H9 (cell line): ENCODE data around the gene ACBD6. TPM values are rescaled to one million over a fixed set of nuclear protein-coding genes. Genes with fewer than 3 reads are reported as not detected.

ENCODE experiments used
- DNase-seq: peaks from one replicate; pipeline ENCODE4 v3.0.0-alpha.2; 2017
- H2AFZ ChIP-seq: one replicate; pipeline ENCODE4 v1.6.1; 2013; ENCODE audit warnings: mild to moderate bottlenecking, low read length, control low read depth, moderate library complexity
- H2AK5ac ChIP-seq: 2 replicates; pipeline ENCODE4 v1.6.1; 2013; ENCODE audit warnings: low read length, control low read depth, mixed read lengths; ENCODE audit not compliant: insufficient read length
- H2BK120ac ChIP-seq: one replicate; pipeline ENCODE4 v1.6.1; 2013; ENCODE audit warnings: low read depth, mild to moderate bottlenecking, low read length, control low read depth, inconsistent platforms; ENCODE audit not compliant: poor library complexity, severe bottlenecking
- H2BK12ac ChIP-seq: 2 replicates; pipeline ENCODE4 v1.6.1; 2013; ENCODE audit warnings: low read length, control low read depth, mixed read lengths, low read depth; ENCODE audit not compliant: insufficient read length
- H2BK15ac ChIP-seq: 2 replicates; pipeline ENCODE4 v1.6.1; 2013; ENCODE audit warnings: low read depth, low read length, control low read depth
- H2BK20ac ChIP-seq: one replicate; pipeline ENCODE4 v1.6.1; 2013; ENCODE audit warnings: low read depth, mild to moderate bottlenecking, low read length, control low read depth, inconsistent platforms; ENCODE audit not compliant: poor library complexity, severe bottlenecking
- H2BK5ac ChIP-seq: 2 replicates; pipeline ENCODE4 v1.6.1; 2013; ENCODE audit warnings: low read length, control low read depth, mixed read lengths; ENCODE audit not compliant: insufficient read length
- H3K14ac ChIP-seq: 2 replicates; pipeline ENCODE4 v1.6.1; 2013; ENCODE audit warnings: low read length, control low read depth; ENCODE audit not compliant: insufficient read depth
- H3K18ac ChIP-seq: 2 replicates; pipeline ENCODE4 v1.6.1; 2013; ENCODE audit warnings: low read depth, mild to moderate bottlenecking, mixed read lengths, low read length, control low read depth; ENCODE audit not compliant: insufficient read length
- H3K23ac ChIP-seq: 2 replicates; pipeline ENCODE4 v1.6.1; 2013; ENCODE audit warnings: low read length, control low read depth, mixed read lengths, low read depth; ENCODE audit not compliant: insufficient read length
- H3K23me2 ChIP-seq: 2 replicates; pipeline ENCODE4 v1.6.1; 2013; ENCODE audit warnings: low read depth, mild to moderate bottlenecking, mixed read lengths, low read length, control low read depth; ENCODE audit not compliant: insufficient read length, poor library complexity, severe bottlenecking
- H3K27ac ChIP-seq: 2 replicates; pipeline ENCODE4 v1.5.1; 2013; ENCODE audit warnings: low read length, control low read depth, mixed read lengths, low read depth; ENCODE audit not compliant: insufficient read length
- H3K27me3 ChIP-seq: 2 replicates; pipeline ENCODE4 v1.6.1; 2013; ENCODE audit warnings: low read length, control low read depth, inconsistent platforms; ENCODE audit not compliant: insufficient read depth
- H3K4ac ChIP-seq: 2 replicates; pipeline ENCODE4 v1.6.1; 2013; ENCODE audit warnings: low read depth, mild to moderate bottlenecking, control low read depth, inconsistent platforms, low read length, moderate library complexity
- H3K4me1 ChIP-seq: 2 replicates; pipeline ENCODE4 v1.6.1; 2013; ENCODE audit warnings: low read length, control low read depth, inconsistent platforms; ENCODE audit not compliant: insufficient read depth
- H3K4me2 ChIP-seq: 2 replicates; pipeline ENCODE4 v1.6.1; 2013; ENCODE audit warnings: low read length, control low read depth, mixed read lengths; ENCODE audit not compliant: insufficient read length, insufficient read depth
- H3K56ac ChIP-seq: 2 replicates; pipeline ENCODE4 v1.6.1; 2013; ENCODE audit warnings: low read depth, mild to moderate bottlenecking, mixed read lengths, low read length, control low read depth; ENCODE audit not compliant: insufficient read length
- H3K79me1 ChIP-seq: 2 replicates; pipeline ENCODE4 v1.6.1; 2013; ENCODE audit warnings: low read depth, mild to moderate bottlenecking, moderate library complexity, low read length, control low read depth, inconsistent platforms; ENCODE audit not compliant: insufficient read depth, poor library complexity, severe bottlenecking
- H3K79me2 ChIP-seq: 2 replicates; pipeline ENCODE4 v1.6.1; 2013; ENCODE audit warnings: low read length, control low read depth, inconsistent platforms; ENCODE audit not compliant: insufficient read depth
- H3K9ac ChIP-seq: 2 replicates; pipeline ENCODE4 v1.6.1; 2013; ENCODE audit warnings: low read length, control low read depth, mixed read lengths; ENCODE audit not compliant: insufficient read length; ENCODE audit errors: extremely low read depth
- H3K9me3 ChIP-seq: one replicate; pipeline ENCODE4 v1.6.1; 2013; ENCODE audit warnings: low read depth, low read length, inconsistent platforms; ENCODE audit not compliant: control insufficient read depth
- H3T11ph ChIP-seq: one replicate; pipeline ENCODE4 v1.6.1; 2013; ENCODE audit warnings: mild to moderate bottlenecking, low read length, control low read depth, inconsistent platforms
- H4K20me1 ChIP-seq: one replicate; pipeline ENCODE4 v1.6.1; 2013; ENCODE audit not compliant: control insufficient read depth, insufficient read length, insufficient read depth
- H4K5ac ChIP-seq: 2 replicates; pipeline ENCODE4 v1.6.1; 2013; ENCODE audit warnings: low read depth, mild to moderate bottlenecking, mixed read lengths, low read length, control low read depth; ENCODE audit not compliant: insufficient read length
- H4K8ac ChIP-seq: replicated peaks from 2 replicates; pipeline ENCODE4 v1.6.1; 2013; ENCODE audit warnings: low read length, control low read depth, mixed read lengths, low read depth; ENCODE audit not compliant: insufficient read length
- H4K91ac ChIP-seq: 2 replicates; pipeline ENCODE4 v1.6.1; 2013; ENCODE audit warnings: low read depth, mild to moderate bottlenecking, moderate library complexity, mixed read lengths, low read length, control low read depth; ENCODE audit not compliant: insufficient read length
- H3K27ac Mint-ChIP-seq, 3 experiments: 2 replicates in 2 of 3; 3 replicates in 1 of 3; pipeline ENCODE4 v1.8.0; 2020 to 2021; ENCODE audit warnings: mixed read lengths in 3 of 3, mild to moderate bottlenecking in 1 of 3, moderate library complexity in 1 of 3
- H3K27me3 Mint-ChIP-seq: 2 replicates; pipeline ENCODE4 v1.8.0; 2021; ENCODE audit warnings: low read depth, mild to moderate bottlenecking, moderate library complexity, mixed read lengths
- H3K36me3 Mint-ChIP-seq, 3 experiments: 2 replicates in 2 of 3; 3 replicates in 1 of 3; pipeline ENCODE4 v1.8.0; 2020 to 2021; ENCODE audit warnings: low read depth in 3 of 3, mixed read lengths in 3 of 3; ENCODE audit not compliant: insufficient read depth in 1 of 3
- H3K4me1 Mint-ChIP-seq, 2 experiments: 2 replicates each; pipeline ENCODE4 v1.8.0; 2020; ENCODE audit warnings: mixed read lengths in 2 of 2
- H3K4me3 Mint-ChIP-seq, 2 experiments: 2 replicates in 1 of 2; 3 replicates in 1 of 2; pipeline ENCODE4 v1.8.0; 2020 to 2021; ENCODE audit warnings: mild to moderate bottlenecking in 2 of 2, mixed read lengths in 2 of 2, moderate library complexity in 1 of 2
- H3K9me3 Mint-ChIP-seq, 2 experiments: 2 replicates in 1 of 2; 3 replicates in 1 of 2; pipeline ENCODE4 v1.8.0; 2020; ENCODE audit warnings: mild to moderate bottlenecking in 2 of 2, mixed read lengths in 2 of 2, moderate library complexity in 1 of 2
- CTCF ChIP-seq: fragments of 200-600 bp; sonication (generic); conservative IDR thresholded peaks from 3 replicates; pipeline ENCODE4 v1.8.0; 2021; ENCODE audit warnings: antibody characterized with exemption, mild to moderate bottlenecking
- WGBS: extraction: QIAGEN DNeasy Blood & Tissue Kit; methylation state at CpG from one replicate; pipeline ENCODE4 v1.1.7; 2013; ENCODE audit warnings: missing lambda C conversion rate, low lambda C conversion rate, mixed read lengths; ENCODE audit not compliant: insufficient read length; ENCODE audit errors: extremely low coverage; 5-methylcytosine and 5-hydroxymethylcytosine counted together
- total RNA-seq: library from RNA; stranded (reverse); gene quantifications from 2 replicates; pipeline ENCODE4 v1.2.1, GENCODE V29; 2021

The ACBD6 gene
- total RNA-seq, 1 experiment from 2014 or later = 51.4 TPM

GRCh38 chr1:180415985-180416633 lies 86.3 kb downstream of the ACBD6 start:
- Histone ChIP-seq H3K4me1 (no peaks in the 10 kb centered on the region), H4K5ac (no peak overlapping the region), H2BK12ac (no peak overlapping the region), H3K27ac (no peak overlapping the region), H4K8ac (no peak overlapping the region), H3K56ac (no peak overlapping the region), H2AFZ (no peak overlapping the region), H3T11ph (no peak overlapping the region), H2BK5ac (no peak overlapping the region), H3K27me3 (no peaks in the 10 kb centered on the region), H3K79me1 (no peaks in the 10 kb centered on the region), H2BK20ac (no peak overlapping the region), H4K91ac (no peak overlapping the region), H3K14ac (no peak overlapping the region), H3K4me2 (no peak overlapping the region), H3K4ac (no peak overlapping the region), H3K9me3 (no peaks in the 10 kb centered on the region), H3K23me2 (no peaks in the 10 kb centered on the region), H2BK120ac (no peak overlapping the region), H3K79me2 (no peaks in the 10 kb centered on the region), H3K18ac (no peak overlapping the region), H2BK15ac (no peak overlapping the region), H2AK5ac (no peak overlapping the region), H4K20me1 (no peaks in the 10 kb centered on the region), H3K23ac (no peak overlapping the region), H3K9ac (no peak overlapping the region)
- H3K27ac Mint-ChIP-seq = no peak overlapping the region
- peaks cover 4 to 13% (median 5%) of the 10 kb centered on the region in 3 experiments; a peak in 6 of 7 replicates for H3K36me3 Mint-ChIP-seq
- peak; percentile 85 for TF ChIP-seq CTCF
- H3K4me1 Mint-ChIP-seq = no peaks in the 10 kb centered on the region
- H3K27me3 Mint-ChIP-seq = no peaks in the 10 kb centered on the region
- WGBS = no CpG with 5 or more reads among the region's 2 CpGs
- H3K4me3 Mint-ChIP-seq = no peak overlapping the region
- H3K9me3 Mint-ChIP-seq = no peaks in the 10 kb centered on the region
- no peak for DNase-seq
